Embryonic facial prominence (tissue), 1 donor: ENCODE measurements around the gene ZNF500.
"Not testable (repeated sequence)": the region's sequence is repeated elsewhere in the genome, so short reads cannot be mapped to it uniquely, and the experiment has no call there.

ENCODE experiments used
- DNase-seq: peaks from one replicate; pipeline ENCODE4 v3.0.0-alpha.2; 2016; ENCODE audit errors: extremely low spot score

ZNF500 gene

GRCh38 chr16:4745274-4745569 is 21.7 kb downstream of the ZNF500 start:
- no peak for DNase-seq

- DNase-seq, result no peak
These were observed 22.2 kb downstream of the ZNF500 start for GRCh38 chr16:4744555-4745273.

- no peak for DNase-seq
These were observed 23.6 kb downstream of the ZNF500 start for GRCh38 chr16:4743226-4743878.

- DNase-seq, result not testable (repeated sequence)
These were observed 28.6 kb downstream of the ZNF500 start for GRCh38 chr16:4738370-4738769.

GRCh38 chr16:4737545-4737944 is 29.4 kb downstream of the ZNF500 start:
- DNase-seq, result no peak

GRCh38 chr16:4736546-4736945 is 30.4 kb downstream of the ZNF500 start:
- no peak for DNase-seq

GRCh38 chr16:4734730-4735535 is 32.0 kb downstream of the ZNF500 start:
- DNase-seq, result peak; percentile 78

GRCh38 chr16:4734063-4734729 is 32.8 kb downstream of the ZNF500 start, which contains the start of the genes ANKS3 and DNAAF8:
ANKS3 (minus strand) TSS chr16:4734271; CDS start chr16:4730149, 4,122 bp downstream.
DNAAF8 (plus strand) TSS chr16:4734537; CDS start chr16:4736515, 1,978 bp downstream.
- peak; percentile 79 for DNase-seq

- no peak for DNase-seq
These were observed 33.3 kb downstream of the ZNF500 start for GRCh38 chr16:4733747-4734062.

- DNase-seq, result no peak
These were observed 33.7 kb downstream of the ZNF500 start for GRCh38 chr16:4733211-4733742.

- DNase-seq, result no peak
These were observed 37.1 kb downstream of the ZNF500 start for GRCh38 chr16:4729876-4730275.

- no peak for DNase-seq
These were observed 38.3 kb downstream of the ZNF500 start for GRCh38 chr16:4728676-4729075.

GRCh38 chr16:4726616-4727015 is 40.3 kb downstream of the ZNF500 start:
- DNase-seq, result no peak

- no peak for DNase-seq
These were observed 42.2 kb downstream of the ZNF500 start for GRCh38 chr16:4724661-4725270.

GRCh38 chr16:4723071-4723767 is 43.7 kb downstream of the ZNF500 start:
- DNase-seq, result no peak

- no peak for DNase-seq
These were observed 48.5 kb downstream of the ZNF500 start for GRCh38 chr16:4718466-4718865.

GRCh38 chr16:4714996-4715395 is 52.0 kb downstream of the ZNF500 start:
- DNase-seq, result no peak

- no peak for DNase-seq
These were observed 53.1 kb downstream of the ZNF500 start for GRCh38 chr16:4713663-4714501.

GRCh38 chr16:4709481-4709880 is 57.5 kb downstream of the ZNF500 start:
- no peak for DNase-seq

- no peak for DNase-seq
These were observed 60.1 kb downstream of the ZNF500 start for GRCh38 chr16:4706871-4707270.
